ENCODE results near the gene PRR33.

DNA sequence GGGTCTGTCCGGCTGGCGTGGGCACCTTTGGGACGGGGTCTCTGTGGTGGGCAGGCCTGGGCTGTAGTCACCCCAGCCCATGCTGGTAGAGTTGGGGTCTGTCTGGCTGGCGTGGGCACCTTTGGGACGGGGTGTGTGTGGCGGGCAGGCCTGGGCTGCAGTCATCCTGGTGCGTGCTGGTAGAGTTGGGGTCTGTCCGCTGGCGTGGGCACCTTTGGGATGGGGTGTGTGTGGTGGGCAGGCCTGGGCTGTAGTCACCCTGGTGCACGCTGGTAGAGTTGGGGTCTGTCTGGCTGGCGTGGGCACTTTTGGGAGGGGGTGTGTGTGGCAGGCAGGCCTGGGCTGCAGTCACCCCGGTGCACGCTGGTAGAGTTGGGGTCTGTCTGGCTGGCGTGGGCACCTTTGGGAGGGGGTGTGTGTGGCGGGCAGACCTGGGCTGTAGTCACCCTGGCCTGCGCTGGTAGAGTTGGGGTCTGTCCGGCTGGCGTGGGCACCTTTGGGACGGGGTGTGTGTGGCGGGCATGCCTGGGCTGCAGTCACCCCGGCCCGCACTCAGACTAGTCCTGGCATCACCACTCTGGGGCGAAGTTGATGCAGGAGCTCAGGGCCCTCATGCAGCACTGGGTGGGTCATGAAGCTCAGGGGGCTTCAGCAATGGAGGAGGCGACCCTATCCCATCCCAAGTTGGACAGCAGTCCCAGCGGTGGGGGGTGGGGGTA, 19.3 kb downstream of the PRR33 start:
- TF ChIP-seq, protein P1, sequence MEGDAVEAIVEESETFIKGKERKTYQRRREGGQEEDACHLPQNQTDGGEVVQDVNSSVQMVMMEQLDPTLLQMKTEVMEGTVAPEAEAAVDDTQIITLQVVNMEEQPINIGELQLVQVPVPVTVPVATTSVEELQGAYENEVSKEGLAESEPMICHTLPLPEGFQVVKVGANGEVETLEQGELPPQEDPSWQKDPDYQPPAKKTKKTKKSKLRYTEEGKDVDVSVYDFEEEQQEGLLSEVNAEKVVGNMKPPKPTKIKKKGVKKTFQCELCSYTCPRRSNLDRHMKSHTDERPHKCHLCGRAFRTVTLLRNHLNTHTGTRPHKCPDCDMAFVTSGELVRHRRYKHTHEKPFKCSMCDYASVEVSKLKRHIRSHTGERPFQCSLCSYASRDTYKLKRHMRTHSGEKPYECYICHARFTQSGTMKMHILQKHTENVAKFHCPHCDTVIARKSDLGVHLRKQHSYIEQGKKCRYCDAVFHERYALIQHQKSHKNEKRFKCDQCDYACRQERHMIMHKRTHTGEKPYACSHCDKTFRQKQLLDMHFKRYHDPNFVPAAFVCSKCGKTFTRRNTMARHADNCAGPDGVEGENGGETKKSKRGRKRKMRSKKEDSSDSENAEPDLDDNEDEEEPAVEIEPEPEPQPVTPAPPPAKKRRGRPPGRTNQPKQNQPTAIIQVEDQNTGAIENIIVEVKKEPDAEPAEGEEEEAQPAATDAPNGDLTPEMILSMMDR (IDR thresholded peaks at IDR 0.05): no peak
- TF ChIP-seq POLR2A (IDR thresholded peaks at IDR 0.05) (no peak), EP300 (IDR thresholded peaks at IDR 0.05) (no peak)
